GM19468 (cell line): ENCODE results near the gene TBC1D22B.

Experiments
- ATAC-seq: cut with Tn5 transposase; IDR thresholded peaks from one replicate; pipeline ENCODE4 v1.9.1; 2021; ENCODE audit warnings: mild to moderate bottlenecking, moderate library complexity, moderate number of reproducible peaks; ENCODE audit not compliant: unreplicated experiment; ENCODE audit errors: extremely low read depth

Gene TBC1D22B

GRCh38 chr6:37376078-37376743 lies 118.6 kb downstream of the TBC1D22B start:
- no peak for ATAC-seq

- no peak for ATAC-seq
Observed at GRCh38 chr6:37381579-37381978, 124.0 kb downstream of the TBC1D22B start.
